Liver (tissue), 9 donors: Measurements from ENCODE around the gene QPCT. TPM values are rescaled to one million over a fixed set of nuclear protein-coding genes. Genes with fewer than 3 reads are reported as not detected.

Experiments
- DNase-seq: peaks from one replicate; pipeline ENCODE4 v3.0.0-alpha.2; 2017; ENCODE audit warnings: low spot score
- H3K27ac ChIP-seq, 2 donors: one replicate each; pipeline ENCODE4 v1.7.0; 2013; ENCODE audit warnings: inconsistent platforms in 2 of 2, low read length in 2 of 2, control low read depth in 1 of 2, low read depth in 1 of 2, mild to moderate bottlenecking in 1 of 2
- H3K27me3 ChIP-seq, 4 donors: one replicate each; pipeline versions ENCODE4 v1.6.1 to v1.7.0; 2013; ENCODE audit warnings: low read length in 3 of 4, inconsistent platforms in 1 of 4, mild to moderate bottlenecking in 1 of 4, moderate library complexity in 1 of 4; ENCODE audit not compliant: control insufficient read depth in 4 of 4, insufficient read depth in 4 of 4
- H3K36me3 ChIP-seq, 4 donors: one replicate each; pipeline versions ENCODE4 v1.6.1 to v1.7.0; 2013; ENCODE audit warnings: low read length in 3 of 4, mild to moderate bottlenecking in 3 of 4, low read depth in 1 of 4, moderate library complexity in 1 of 4; ENCODE audit not compliant: control insufficient read depth in 4 of 4, insufficient read depth in 3 of 4
- H3K4me1 ChIP-seq, 4 donors: one replicate each; pipeline versions ENCODE4 v1.6.1 to v1.7.0; 2013; ENCODE audit warnings: low read length in 3 of 4, mild to moderate bottlenecking in 3 of 4, moderate library complexity in 1 of 4; ENCODE audit not compliant: control insufficient read depth in 4 of 4, insufficient read depth in 4 of 4
- H3K4me3 ChIP-seq, 3 donors: one replicate each; pipeline versions ENCODE4 v1.6.1 to v1.7.0; 2013; ENCODE audit warnings: low read length in 3 of 3, control low read depth in 1 of 3, low read depth in 1 of 3, mild to moderate bottlenecking in 1 of 3
- H3K9ac ChIP-seq, 2 donors: one replicate each; pipeline ENCODE4 v1.7.0; 2013; ENCODE audit warnings: low read length in 2 of 2, mild to moderate bottlenecking in 2 of 2, moderate library complexity in 2 of 2, control low read depth in 1 of 2, low read depth in 1 of 2
- H3K9me3 ChIP-seq, 4 donors: one replicate each; pipeline versions ENCODE4 v1.6.1 to v1.7.0; 2013; ENCODE audit warnings: low read length in 3 of 4; ENCODE audit not compliant: control insufficient read depth in 4 of 4
- EGR1 ChIP-seq, 2 donors: IDR thresholded peaks; 2 replicates each; pipeline ENCODE4 v1.6.1; 2016 to 2018; ENCODE audit warnings: antibody characterized with exemption in 2 of 2, low read depth in 2 of 2
- FOXA1 ChIP-seq: IDR thresholded peaks from 2 replicates; pipeline ENCODE4 v1.6.1; 2016; ENCODE audit warnings: antibody characterized with exemption
- FOXA2 ChIP-seq: IDR thresholded peaks from 2 replicates; pipeline ENCODE4 v1.6.1; 2016; ENCODE audit warnings: antibody characterized with exemption
- GABPA ChIP-seq, 2 donors: IDR thresholded peaks in 1 of 2; conservative IDR thresholded peaks in 1 of 2; 2 replicates each; pipeline ENCODE4 v1.6.1; 2016; ENCODE audit warnings: antibody characterized with exemption in 2 of 2, mild to moderate bottlenecking in 1 of 2, moderate library complexity in 1 of 2
- HNF4A ChIP-seq, 2 donors: conservative IDR thresholded peaks; 2 replicates each; pipeline ENCODE4 v1.6.1; 2016; ENCODE audit warnings: antibody characterized with exemption in 2 of 2, mild to moderate bottlenecking in 2 of 2
- HNF4G ChIP-seq: IDR thresholded peaks from 2 replicates; pipeline ENCODE4 v1.6.1; 2016; ENCODE audit warnings: antibody characterized with exemption
- JUND ChIP-seq, 2 donors: IDR thresholded peaks; 2 replicates each; pipeline ENCODE4 v1.6.1; 2016; ENCODE audit warnings: antibody characterized with exemption in 2 of 2
- NR2F2 ChIP-seq: IDR thresholded peaks from 2 replicates; pipeline ENCODE4 v1.6.1; 2016; ENCODE audit warnings: antibody characterized with exemption
- RAD21 ChIP-seq, 2 donors: IDR thresholded peaks; 2 replicates each; pipeline ENCODE4 v1.6.1; 2016; ENCODE audit warnings: antibody characterized with exemption in 2 of 2, mild to moderate bottlenecking in 2 of 2
- RXRA ChIP-seq, 2 donors: IDR thresholded peaks; 2 replicates each; pipeline ENCODE4 v1.6.1; 2017 to 2018; ENCODE audit warnings: antibody characterized with exemption in 2 of 2, mild to moderate bottlenecking in 1 of 2
- SP1 ChIP-seq: IDR thresholded peaks from 2 replicates; pipeline ENCODE4 v1.6.1; 2018; ENCODE audit warnings: antibody characterized with exemption, mild to moderate bottlenecking
- TAF1 ChIP-seq: conservative IDR thresholded peaks from 2 replicates; pipeline ENCODE4 v1.6.1; 2016; ENCODE audit warnings: antibody characterized with exemption, mild to moderate bottlenecking
- YY1 ChIP-seq: IDR thresholded peaks from 2 replicates; pipeline ENCODE4 v1.6.1; 2016; ENCODE audit warnings: antibody characterized with exemption, mild to moderate bottlenecking
- WGBS: extraction: QIAGEN DNeasy Blood & Tissue Kit; methylation state at CpG from one replicate; pipeline ENCODE4 v1.1.7; 2013; 5-methylcytosine and 5-hydroxymethylcytosine counted together
- polyA plus RNA-seq, 2 donors: library from polyadenylated mRNA; stranded (reverse) in 1 of 2; unstranded in 1 of 2; fragments of 200-250 nt in 1 of 2; fragments of >200 nt in 1 of 2; fragmentation: Nextera tagmentation in 1 of 2; extraction: Ambion mirVana in 1 of 2; gene quantifications; one replicate each; pipeline versions ENCODE4 v1.2.1 to v1.2.3, GENCODE V29; 2013 to 2015
- total RNA-seq, 2 donors: library from RNA; depleted of rRNA; stranded (reverse); fragments of >200 nt; gene quantifications; one replicate each; pipeline ENCODE4 v1.2.3, GENCODE V29; 2014
- TF ChIP-seq, protein P1 (sequence below): IDR thresholded peaks from 2 replicates; pipeline ENCODE4 v1.6.1; 2016; ENCODE audit warnings: antibody characterized with exemption, mild to moderate bottlenecking
- TF ChIP-seq, protein P2 (sequence below): IDR thresholded peaks from 2 replicates; pipeline ENCODE4 v1.6.1; 2016; ENCODE audit warnings: antibody characterized with exemption
- TF ChIP-seq, protein P3 (sequence below): IDR thresholded peaks from 2 replicates; pipeline ENCODE4 v1.6.1; 2016; ENCODE audit warnings: antibody characterized with exemption
- TF ChIP-seq, protein P4 (sequence below): IDR thresholded peaks from 2 replicates; pipeline ENCODE4 v1.6.1; 2016; ENCODE audit warnings: antibody characterized with exemption
- TF ChIP-seq, protein P5 (sequence below): fragments of 150-350 bp; IDR thresholded peaks from 2 replicates; pipeline ENCODE4 v1.5.1; 2017; ENCODE audit warnings: improper control_type of control experiment, low read depth, low read length; ENCODE audit not compliant: missing input control
- donor health status: healthy.
- donor health status: healthy.
- donor health status: healthy.
- donor health status: healthy.
- donor health status: healthy.

QPCT gene
- total and polyA plus RNA-seq, 4 donors = 0.61 to 3.0 (median 1.2) TPM

DNA sequence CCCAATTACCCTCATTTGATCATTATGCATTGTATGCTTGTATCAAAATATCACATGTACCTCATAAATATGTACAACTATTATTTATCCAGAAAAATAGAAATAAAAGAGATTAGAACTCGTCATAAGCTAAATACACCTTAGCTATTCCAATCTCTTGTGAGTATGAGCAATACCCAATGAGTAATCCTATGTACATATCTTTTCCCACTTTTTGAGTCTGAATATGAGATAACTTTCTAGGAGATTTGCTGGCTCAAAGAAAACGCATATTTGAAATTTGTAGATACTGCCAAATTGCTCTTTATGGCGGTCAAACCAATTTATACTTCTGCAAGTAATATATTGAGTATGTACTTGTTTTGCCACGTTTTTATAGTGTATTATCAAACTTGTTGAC, 43.9 kb upstream of the QPCT start:
- H3K4me1 ChIP-seq = no peaks in the 10 kb centered on the region
- H3K27me3 ChIP-seq = no peaks in the 10 kb centered on the region
- no peak for DNase-seq
- no peaks in the 10 kb centered on the region for H3K36me3 ChIP-seq
- H3K4me3 ChIP-seq = no peak overlapping the region
- H3K27ac ChIP-seq = no peak overlapping the region
- TF ChIP-seq JUND (IDR thresholded peaks at IDR 0.05) = no peak
- no peak for TF ChIP-seq SP1
- TF ChIP-seq, protein P1, sequence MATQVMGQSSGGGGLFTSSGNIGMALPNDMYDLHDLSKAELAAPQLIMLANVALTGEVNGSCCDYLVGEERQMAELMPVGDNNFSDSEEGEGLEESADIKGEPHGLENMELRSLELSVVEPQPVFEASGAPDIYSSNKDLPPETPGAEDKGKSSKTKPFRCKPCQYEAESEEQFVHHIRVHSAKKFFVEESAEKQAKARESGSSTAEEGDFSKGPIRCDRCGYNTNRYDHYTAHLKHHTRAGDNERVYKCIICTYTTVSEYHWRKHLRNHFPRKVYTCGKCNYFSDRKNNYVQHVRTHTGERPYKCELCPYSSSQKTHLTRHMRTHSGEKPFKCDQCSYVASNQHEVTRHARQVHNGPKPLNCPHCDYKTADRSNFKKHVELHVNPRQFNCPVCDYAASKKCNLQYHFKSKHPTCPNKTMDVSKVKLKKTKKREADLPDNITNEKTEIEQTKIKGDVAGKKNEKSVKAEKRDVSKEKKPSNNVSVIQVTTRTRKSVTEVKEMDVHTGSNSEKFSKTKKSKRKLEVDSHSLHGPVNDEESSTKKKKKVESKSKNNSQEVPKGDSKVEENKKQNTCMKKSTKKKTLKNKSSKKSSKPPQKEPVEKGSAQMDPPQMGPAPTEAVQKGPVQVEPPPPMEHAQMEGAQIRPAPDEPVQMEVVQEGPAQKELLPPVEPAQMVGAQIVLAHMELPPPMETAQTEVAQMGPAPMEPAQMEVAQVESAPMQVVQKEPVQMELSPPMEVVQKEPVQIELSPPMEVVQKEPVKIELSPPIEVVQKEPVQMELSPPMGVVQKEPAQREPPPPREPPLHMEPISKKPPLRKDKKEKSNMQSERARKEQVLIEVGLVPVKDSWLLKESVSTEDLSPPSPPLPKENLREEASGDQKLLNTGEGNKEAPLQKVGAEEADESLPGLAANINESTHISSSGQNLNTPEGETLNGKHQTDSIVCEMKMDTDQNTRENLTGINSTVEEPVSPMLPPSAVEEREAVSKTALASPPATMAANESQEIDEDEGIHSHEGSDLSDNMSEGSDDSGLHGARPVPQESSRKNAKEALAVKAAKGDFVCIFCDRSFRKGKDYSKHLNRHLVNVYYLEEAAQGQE = no peak
- TF ChIP-seq EGR1 (IDR thresholded peaks at IDR 0.05; ENCODE audit: low read depth in 2 of 2) = no peak
- TF ChIP-seq YY1 = no peak
- TF ChIP-seq FOXA1 = no peak
- TF ChIP-seq, protein P2, sequence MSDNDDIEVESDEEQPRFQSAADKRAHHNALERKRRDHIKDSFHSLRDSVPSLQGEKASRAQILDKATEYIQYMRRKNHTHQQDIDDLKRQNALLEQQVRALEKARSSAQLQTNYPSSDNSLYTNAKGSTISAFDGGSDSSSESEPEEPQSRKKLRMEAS = no peak
- TF ChIP-seq RXRA (IDR thresholded peaks at IDR 0.05) = no peak
- no peak for TF ChIP-seq GABPA (IDR thresholded peaks at IDR 0.05 in 1 of 2, conservative IDR thresholded peaks at IDR 0.05 in 1 of 2)
- no peak for TF ChIP-seq RAD21 (IDR thresholded peaks at IDR 0.05)
- TF ChIP-seq, protein P3, sequence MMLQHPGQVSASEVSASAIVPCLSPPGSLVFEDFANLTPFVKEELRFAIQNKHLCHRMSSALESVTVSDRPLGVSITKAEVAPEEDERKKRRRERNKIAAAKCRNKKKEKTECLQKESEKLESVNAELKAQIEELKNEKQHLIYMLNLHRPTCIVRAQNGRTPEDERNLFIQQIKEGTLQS = no peak
- H3K9ac ChIP-seq = no peak overlapping the region
- no peaks in the 10 kb centered on the region for H3K9me3 ChIP-seq
- WGBS = 95% methylated on average over 4 of the region's 4 CpGs

DNA sequence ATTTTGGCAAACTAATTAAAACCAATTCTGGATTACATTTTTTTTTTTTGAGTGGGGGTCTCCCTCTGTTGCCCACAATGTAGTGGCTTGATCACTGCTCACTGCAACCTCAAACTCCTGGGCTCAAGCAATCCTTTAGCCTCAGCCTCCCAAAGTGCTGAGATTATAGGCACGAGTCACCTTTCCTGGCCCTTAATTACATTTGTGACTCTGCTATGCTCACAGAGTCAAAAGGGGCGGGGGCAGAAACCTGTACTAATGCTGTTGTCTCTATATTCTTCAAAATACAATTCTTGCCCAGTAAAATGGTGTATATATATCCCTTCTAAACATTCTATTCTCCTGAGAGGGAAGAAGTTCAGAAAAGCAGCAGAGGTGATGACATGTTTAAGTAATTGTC, 43.0 kb upstream of the QPCT start:
- no peak overlapping the region for H3K4me3 ChIP-seq
- no peaks in the 10 kb centered on the region for H3K4me1 ChIP-seq
- no peak for DNase-seq
- no peaks in the 10 kb centered on the region for H3K36me3 ChIP-seq
- no peaks in the 10 kb centered on the region for H3K27me3 ChIP-seq
- H3K27ac ChIP-seq = no peak overlapping the region
- H3K9ac ChIP-seq = no peak overlapping the region
- H3K9me3 ChIP-seq = no peaks in the 10 kb centered on the region
- WGBS = 87% methylated on average over 2 of the region's 2 CpGs
- TF ChIP-seq, protein P4, sequence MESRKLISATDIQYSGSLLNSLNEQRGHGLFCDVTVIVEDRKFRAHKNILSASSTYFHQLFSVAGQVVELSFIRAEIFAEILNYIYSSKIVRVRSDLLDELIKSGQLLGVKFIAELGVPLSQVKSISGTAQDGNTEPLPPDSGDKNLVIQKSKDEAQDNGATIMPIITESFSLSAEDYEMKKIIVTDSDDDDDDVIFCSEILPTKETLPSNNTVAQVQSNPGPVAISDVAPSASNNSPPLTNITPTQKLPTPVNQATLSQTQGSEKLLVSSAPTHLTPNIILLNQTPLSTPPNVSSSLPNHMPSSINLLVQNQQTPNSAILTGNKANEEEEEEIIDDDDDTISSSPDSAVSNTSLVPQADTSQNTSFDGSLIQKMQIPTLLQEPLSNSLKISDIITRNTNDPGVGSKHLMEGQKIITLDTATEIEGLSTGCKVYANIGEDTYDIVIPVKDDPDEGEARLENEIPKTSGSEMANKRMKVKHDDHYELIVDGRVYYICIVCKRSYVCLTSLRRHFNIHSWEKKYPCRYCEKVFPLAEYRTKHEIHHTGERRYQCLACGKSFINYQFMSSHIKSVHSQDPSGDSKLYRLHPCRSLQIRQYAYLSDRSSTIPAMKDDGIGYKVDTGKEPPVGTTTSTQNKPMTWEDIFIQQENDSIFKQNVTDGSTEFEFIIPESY = no peak
- TF ChIP-seq YY1 = no peak
- TF ChIP-seq RAD21 (IDR thresholded peaks at IDR 0.05) = no peak
- TF ChIP-seq NR2F2 = no peak
- TF ChIP-seq, protein P1 = no peak
- no peak for TF ChIP-seq GABPA (IDR thresholded peaks at IDR 0.05 in 1 of 2, conservative IDR thresholded peaks at IDR 0.05 in 1 of 2)
- TF ChIP-seq, protein P3 = no peak
- TF ChIP-seq, protein P5, sequence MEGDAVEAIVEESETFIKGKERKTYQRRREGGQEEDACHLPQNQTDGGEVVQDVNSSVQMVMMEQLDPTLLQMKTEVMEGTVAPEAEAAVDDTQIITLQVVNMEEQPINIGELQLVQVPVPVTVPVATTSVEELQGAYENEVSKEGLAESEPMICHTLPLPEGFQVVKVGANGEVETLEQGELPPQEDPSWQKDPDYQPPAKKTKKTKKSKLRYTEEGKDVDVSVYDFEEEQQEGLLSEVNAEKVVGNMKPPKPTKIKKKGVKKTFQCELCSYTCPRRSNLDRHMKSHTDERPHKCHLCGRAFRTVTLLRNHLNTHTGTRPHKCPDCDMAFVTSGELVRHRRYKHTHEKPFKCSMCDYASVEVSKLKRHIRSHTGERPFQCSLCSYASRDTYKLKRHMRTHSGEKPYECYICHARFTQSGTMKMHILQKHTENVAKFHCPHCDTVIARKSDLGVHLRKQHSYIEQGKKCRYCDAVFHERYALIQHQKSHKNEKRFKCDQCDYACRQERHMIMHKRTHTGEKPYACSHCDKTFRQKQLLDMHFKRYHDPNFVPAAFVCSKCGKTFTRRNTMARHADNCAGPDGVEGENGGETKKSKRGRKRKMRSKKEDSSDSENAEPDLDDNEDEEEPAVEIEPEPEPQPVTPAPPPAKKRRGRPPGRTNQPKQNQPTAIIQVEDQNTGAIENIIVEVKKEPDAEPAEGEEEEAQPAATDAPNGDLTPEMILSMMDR = no peak
- TF ChIP-seq JUND (IDR thresholded peaks at IDR 0.05) = no peak
- TF ChIP-seq HNF4G = no peak
- no peak for TF ChIP-seq FOXA1
- TF ChIP-seq FOXA2 = no peak
- no peak for TF ChIP-seq SP1
- TF ChIP-seq, protein P2 = no peak
- no peak for TF ChIP-seq TAF1
- no peak for TF ChIP-seq HNF4A (conservative IDR thresholded peaks at IDR 0.05)
- no peak for TF ChIP-seq RXRA (IDR thresholded peaks at IDR 0.05)
- no peak for TF ChIP-seq EGR1 (IDR thresholded peaks at IDR 0.05; ENCODE audit: low read depth in 2 of 2)
